Thyroid gland (tissue), 4 donors: Measurements from ENCODE around the gene MRPL10. TPM values are rescaled to one million over a fixed set of nuclear protein-coding genes. Genes with fewer than 3 reads are reported as not detected.

Source experiments
- DNase-seq, 2 donors: peaks; one replicate each; pipeline ENCODE4 v3.0.0-alpha.2; 2019
- H3K27ac ChIP-seq, 3 donors: fragments of 200-600 bp; sonication (generic); 1 replicate in 2 of 3; 2 replicates in 1 of 3; pipeline ENCODE4 v1.5.1; 2016 to 2019; ENCODE audit warnings: mild to moderate bottlenecking in 1 of 3, moderate library complexity in 1 of 3
- H3K27me3 ChIP-seq: fragments of 200-600 bp; sonication (generic); one replicate; pipeline ENCODE4 v1.5.1; 2019
- H3K36me3 ChIP-seq, 2 donors: fragments of 200-600 bp; sonication (generic); one replicate each; pipeline ENCODE4 v1.5.1; 2016 to 2019
- H3K4me1 ChIP-seq, 2 donors: fragments of 200-600 bp; sonication (generic); one replicate each; pipeline ENCODE4 v1.5.1; 2017 to 2019
- H3K4me3 ChIP-seq, 3 donors: fragments of 200-600 bp; sonication (generic); replicated peaks in 1 of 3; 1 replicate in 2 of 3; 2 replicates in 1 of 3; pipeline ENCODE4 v1.5.1; 2016; ENCODE audit warnings: mild to moderate bottlenecking in 1 of 3
- H3K9me3 ChIP-seq: fragments of 200-600 bp; sonication (generic); one replicate; pipeline ENCODE4 v1.5.1; 2017
- POLR2A ChIP-seq, 2 donors: fragments of 450-650 bp; IDR thresholded peaks; one replicate each; pipeline ENCODE4 v1.6.1; 2017; ENCODE audit warnings: antibody characterized with exemption in 2 of 2, mild to moderate bottlenecking in 2 of 2, moderate library complexity in 1 of 2
- WGBS, 2 donors: methylation state at CpG; one replicate each; pipeline ENCODE4 v1.1.5; 2017; 5-methylcytosine and 5-hydroxymethylcytosine counted together
- intact Hi-C: fragments of 100-400 bp; cut with DNase I; formaldehyde crosslinking; loops from one replicate; pipeline ENCODE4 v1.15.1; 2023
- total RNA-seq, 4 donors: library from RNA; depleted of rRNA; stranded (reverse); fragments of >200 nt; gene quantifications; one replicate each; pipeline ENCODE4 v1.2.3, GENCODE V29; 2016
- TF ChIP-seq, protein P1 (sequence below), 6 experiments: fragments of 200-600 bp in 3 of 6; fragments of 450-650 bp in 3 of 6; sonication (generic) in 3 of 6; IDR thresholded peaks; one replicate each; pipeline ENCODE4 v1.5.1; 2016 to 2019; ENCODE audit warnings: antibody characterized with exemption in 6 of 6, mild to moderate bottlenecking in 2 of 6, inconsistent platforms in 1 of 6, moderate library complexity in 1 of 6

The MRPL10 gene
- total RNA-seq, 4 donors from 2014 or later: 36.1 to 51.9 (median 39.1) TPM

DNA sequence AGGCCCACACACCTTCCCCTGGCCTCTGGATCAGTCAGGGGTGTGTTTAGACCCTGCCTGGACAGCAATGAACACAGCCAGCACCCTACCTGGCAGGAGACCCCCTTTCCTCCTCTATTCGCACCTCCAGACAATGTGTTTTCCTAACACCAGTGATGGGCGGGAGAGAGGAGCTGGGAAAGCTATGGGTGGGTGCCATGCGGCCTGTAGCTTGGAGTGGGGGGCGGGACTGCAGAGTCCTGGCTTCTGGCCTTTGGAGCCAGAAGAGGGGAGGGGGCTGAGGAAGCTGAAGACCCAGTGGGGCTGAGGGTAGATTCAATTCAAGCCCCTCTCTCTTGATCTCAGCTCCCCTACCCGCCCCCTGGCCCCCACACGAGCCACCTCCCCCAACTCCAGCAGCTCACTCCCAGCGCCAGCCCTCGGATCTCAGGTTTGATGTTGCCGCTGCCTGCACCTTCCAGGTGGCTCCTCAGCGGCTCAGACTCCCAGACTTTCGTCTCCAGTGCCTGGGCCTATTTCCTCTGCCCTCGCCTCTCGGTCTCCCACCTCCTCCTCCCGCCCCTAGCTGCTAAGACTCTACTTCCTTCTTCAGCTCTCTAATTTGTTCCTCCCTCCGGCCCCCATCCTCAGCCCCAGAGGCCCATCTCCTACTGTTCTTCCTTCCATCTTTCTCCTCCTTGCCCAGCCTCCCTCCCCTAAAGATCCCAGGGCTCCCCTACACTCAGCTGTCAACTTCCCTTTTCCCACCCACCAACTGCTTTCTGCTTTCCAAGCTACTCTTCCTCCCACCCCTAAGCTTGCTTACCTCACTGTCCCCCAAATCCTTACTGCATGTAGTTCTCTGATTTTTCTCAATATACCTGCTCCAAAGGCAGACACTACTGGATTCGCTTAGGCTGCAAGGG, 26.5 kb upstream of the MRPL10 start:
- Histone ChIP-seq H3K36me3 (no peaks in the 10 kb centered on the region), H3K27ac (no peak overlapping the region), H3K9me3 (no peaks in the 10 kb centered on the region), H3K27me3 (peaks cover 9% of the 10 kb centered on the region), H3K4me1 (no peaks in the 10 kb centered on the region), H3K4me3 (no peak overlapping the region)
- DNase-seq: no peak
- WGBS, 2 donors: 71 to 74% methylated on average over 16 of the region's 16 CpGs
- intact Hi-C loops: no loop called here
- TF ChIP-seq, protein P1, sequence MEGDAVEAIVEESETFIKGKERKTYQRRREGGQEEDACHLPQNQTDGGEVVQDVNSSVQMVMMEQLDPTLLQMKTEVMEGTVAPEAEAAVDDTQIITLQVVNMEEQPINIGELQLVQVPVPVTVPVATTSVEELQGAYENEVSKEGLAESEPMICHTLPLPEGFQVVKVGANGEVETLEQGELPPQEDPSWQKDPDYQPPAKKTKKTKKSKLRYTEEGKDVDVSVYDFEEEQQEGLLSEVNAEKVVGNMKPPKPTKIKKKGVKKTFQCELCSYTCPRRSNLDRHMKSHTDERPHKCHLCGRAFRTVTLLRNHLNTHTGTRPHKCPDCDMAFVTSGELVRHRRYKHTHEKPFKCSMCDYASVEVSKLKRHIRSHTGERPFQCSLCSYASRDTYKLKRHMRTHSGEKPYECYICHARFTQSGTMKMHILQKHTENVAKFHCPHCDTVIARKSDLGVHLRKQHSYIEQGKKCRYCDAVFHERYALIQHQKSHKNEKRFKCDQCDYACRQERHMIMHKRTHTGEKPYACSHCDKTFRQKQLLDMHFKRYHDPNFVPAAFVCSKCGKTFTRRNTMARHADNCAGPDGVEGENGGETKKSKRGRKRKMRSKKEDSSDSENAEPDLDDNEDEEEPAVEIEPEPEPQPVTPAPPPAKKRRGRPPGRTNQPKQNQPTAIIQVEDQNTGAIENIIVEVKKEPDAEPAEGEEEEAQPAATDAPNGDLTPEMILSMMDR (IDR thresholded peaks at IDR 0.05): no peak
- TF ChIP-seq POLR2A (IDR thresholded peaks at IDR 0.05): no peak

DNA sequence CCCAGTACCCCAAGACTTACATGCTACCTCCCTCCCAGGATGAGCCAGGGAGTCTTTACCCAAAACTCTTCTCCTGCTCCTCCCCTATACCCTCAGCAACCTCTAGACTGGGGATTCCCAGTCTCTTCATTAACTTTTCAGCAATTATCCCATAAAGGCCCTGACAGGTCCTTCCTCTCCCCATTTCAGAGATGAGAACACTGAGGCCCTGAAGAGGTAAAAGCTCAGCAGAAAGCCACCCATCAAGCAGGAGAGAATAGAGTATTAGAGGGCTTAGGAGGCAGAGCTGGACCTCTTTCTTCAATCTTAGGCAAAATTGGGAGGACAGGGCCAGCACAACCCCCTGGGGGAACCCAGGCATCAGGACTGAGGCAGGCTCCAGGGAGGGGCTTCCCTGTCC, 25.5 kb upstream of the MRPL10 start:
- Histone ChIP-seq H3K27ac (no peak overlapping the region), H3K4me1 (peaks cover 0 to 3% of the 10 kb centered on the region in 2 donors), H3K9me3 (no peaks in the 10 kb centered on the region), H3K27me3 (peaks cover 19% of the 10 kb centered on the region), H3K36me3 (no peaks in the 10 kb centered on the region), H3K4me3 (no peak overlapping the region)
- intact Hi-C loops: no loop called here
- no peak for TF ChIP-seq POLR2A (IDR thresholded peaks at IDR 0.05)
- TF ChIP-seq, protein P1 (IDR thresholded peaks at IDR 0.05): no peak
- DNase-seq: no peak

DNA sequence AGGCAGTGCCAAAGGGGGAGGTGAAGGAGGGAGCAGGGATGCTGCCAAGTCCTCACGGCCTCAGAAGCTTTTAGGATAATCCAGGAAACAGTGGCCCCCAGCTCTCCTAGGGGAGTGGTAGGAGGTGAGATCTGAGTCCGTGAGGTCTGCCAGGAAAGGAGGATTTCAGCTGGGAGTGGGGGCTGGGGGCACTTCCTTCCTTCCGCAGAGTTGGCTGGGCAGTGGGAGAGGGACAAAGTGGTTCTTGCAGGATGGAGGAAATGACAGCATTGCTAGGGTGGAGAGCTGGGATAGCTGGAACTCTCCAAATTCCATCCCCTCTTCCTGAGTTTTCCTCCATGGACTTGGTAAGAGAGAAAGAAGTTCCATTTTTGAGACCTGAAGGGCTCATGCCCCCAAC, 24.4 kb upstream of the MRPL10 start:
- 14 to 44% methylated on average over 3 of the region's 3 CpGs for WGBS, 2 donors
- no peak for DNase-seq
- Histone ChIP-seq H3K4me1 (peaks cover 9 to 14% of the 10 kb centered on the region in 2 donors), H3K27ac (no peak overlapping the region), H3K9me3 (no peaks in the 10 kb centered on the region), H3K27me3 (peaks cover 20% of the 10 kb centered on the region), H3K4me3 (no peak overlapping the region), H3K36me3 (no peaks in the 10 kb centered on the region)
- intact Hi-C loops: no loop called here
- TF ChIP-seq, protein P1 (IDR thresholded peaks at IDR 0.05): no peak

DNA sequence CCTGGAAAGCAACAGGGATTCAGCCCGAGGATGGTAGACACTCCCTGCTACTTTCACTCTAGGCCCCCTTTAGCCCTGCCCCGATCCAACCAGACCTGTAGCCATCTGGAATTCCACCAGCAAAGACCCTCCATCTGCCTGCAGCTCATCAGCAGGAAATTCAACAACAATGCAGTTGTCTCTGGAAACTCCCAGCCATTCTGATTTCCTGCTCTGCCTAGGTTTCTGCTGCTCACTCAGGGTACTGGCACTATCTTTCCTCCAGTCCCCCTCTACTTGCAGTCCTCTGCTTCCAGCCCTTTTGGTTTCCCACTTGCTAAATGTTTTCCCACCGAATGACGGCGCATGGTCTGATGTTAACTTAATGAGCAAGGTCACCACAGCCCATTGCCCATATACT, 22.3 kb upstream of the MRPL10 start:
- peaks cover 11 to 17% of the 10 kb centered on the region in 2 donors for H3K4me1 ChIP-seq
- WGBS, 2 donors: 27 to 39% methylated on average over 5 of the region's 5 CpGs
- TF ChIP-seq, protein P1 (IDR thresholded peaks at IDR 0.05): no peak
- TF ChIP-seq POLR2A (IDR thresholded peaks at IDR 0.05): no peak
- H3K9me3 ChIP-seq: no peaks in the 10 kb centered on the region
- intact Hi-C loops: no loop called here
- H3K36me3 ChIP-seq: no peaks in the 10 kb centered on the region
- no peak for DNase-seq
- peaks cover 21% of the 10 kb centered on the region for H3K27me3 ChIP-seq
- H3K27ac ChIP-seq: no peak overlapping the region
- H3K4me3 ChIP-seq: no peak overlapping the region
